ENCODE data around the gene APOA1.

The APOA1 gene
- 0 to 0.54 (median 0.25) reads per million in 9 experiments for total RNA-seq

GRCh38 chr11:116837231-116838091 lies at the start of gene APOA1:
Gene APOA1, minus strand, starts transcription at chr11:116837622. Its CDS starts 235 bp downstream, at chr11:116837387.
- H3K9me3 Mint-ChIP-seq, result no peaks in the 10 kb centered on the region
- H3K27me3 Mint-ChIP-seq, result no peaks in the 10 kb centered on the region
- H3K4me3 Mint-ChIP-seq, result peak within 1 kb of the TSS in 1 of 2 donors; percentile 82
- H3K4me1 Mint-ChIP-seq (ENCODE audit: low read depth in 2 of 2), result peaks cover 6 to 13% of the 10 kb centered on the region in 2 donors
- ATAC-seq (replicated peaks) (no peak), DNase-seq (no peak)
- peak within 1 kb of the TSS in 1 of 2 donors; percentile 59 for H3K27ac Mint-ChIP-seq
- peaks cover 11% of the 10 kb centered on the region for H3K36me3 Mint-ChIP-seq (ENCODE audit: insufficient read depth)

- Mint-ChIP-seq H3K36me3 (ENCODE audit: insufficient read depth) (peaks cover 6% of the 10 kb centered on the region), H3K9me3 (no peaks in the 10 kb centered on the region), H3K4me3 (no peak overlapping the region), H3K27me3 (no peaks in the 10 kb centered on the region), H3K27ac (peak overlapping the region; percentile 19 to 29), H3K4me1 (ENCODE audit: low read depth in 2 of 2) (peaks cover 11 to 14% of the 10 kb centered on the region in 2 donors)
- ATAC-seq (replicated peaks) (no peak), DNase-seq (no peak)
These were observed 48.7 kb upstream of the APOA1 start for GRCh38 chr11:116885951-116886655.

DNA sequence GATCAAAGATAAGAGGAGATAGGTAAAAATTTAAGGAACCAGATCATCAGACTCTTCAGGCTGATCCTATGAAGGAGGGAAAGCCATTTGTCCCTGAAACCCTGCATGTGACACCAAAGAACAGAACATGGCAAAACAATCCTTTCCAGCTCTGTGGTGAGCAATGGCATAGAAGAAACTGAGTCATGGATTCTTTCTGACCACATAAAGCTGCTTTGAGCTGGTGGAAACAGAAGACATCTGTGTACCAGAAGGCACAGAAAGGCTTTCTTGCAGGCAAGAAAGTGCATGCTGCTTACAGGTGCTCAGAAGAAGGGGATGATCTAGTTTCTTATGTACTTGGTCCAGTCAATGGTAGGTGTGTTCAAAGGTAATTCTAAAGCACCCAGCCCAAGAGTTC lies 45.0 kb upstream of the APOA1 start:
- H3K4me3 Mint-ChIP-seq, result no peak overlapping the region
- no peaks in the 10 kb centered on the region for H3K9me3 Mint-ChIP-seq
- H3K27ac Mint-ChIP-seq, result peak overlapping the region; percentile 2 to 93
- peaks cover 12 to 13% of the 10 kb centered on the region in 2 donors for H3K4me1 Mint-ChIP-seq (ENCODE audit: low read depth in 2 of 2)
- ATAC-seq (replicated peaks), result no peak
- no peaks in the 10 kb centered on the region for H3K27me3 Mint-ChIP-seq
- no peak for DNase-seq
- peaks cover under 1% of the 10 kb centered on the region for H3K36me3 Mint-ChIP-seq (ENCODE audit: insufficient read depth)

DNA sequence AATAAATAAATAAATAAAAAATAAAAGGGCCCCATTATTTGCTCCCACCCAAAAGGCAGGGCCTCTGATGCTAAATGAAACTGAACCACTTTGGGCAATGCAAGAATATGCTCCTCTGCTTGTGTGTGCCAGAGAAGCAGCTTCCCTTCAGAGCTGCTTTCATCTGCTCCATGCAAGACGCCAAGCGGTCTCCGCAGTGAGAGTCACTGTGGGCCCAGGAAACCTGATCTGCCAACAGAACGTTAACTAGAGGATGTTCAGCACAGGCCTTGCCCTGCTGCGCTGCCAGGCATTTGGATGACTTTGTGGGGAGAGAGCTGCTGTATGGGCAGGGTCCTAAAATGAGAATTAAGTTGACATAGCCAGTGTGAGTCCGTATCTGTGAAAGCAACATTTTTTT lies 43.7 kb upstream of the APOA1 start:
- ATAC-seq (replicated peaks), result no peak
- H3K36me3 Mint-ChIP-seq (ENCODE audit: insufficient read depth), result no peaks in the 10 kb centered on the region
- H3K27me3 Mint-ChIP-seq, result no peaks in the 10 kb centered on the region
- H3K9me3 Mint-ChIP-seq, result no peaks in the 10 kb centered on the region
- peak overlapping the region; percentile 2 to 93 for H3K27ac Mint-ChIP-seq
- DNase-seq, result no peak
- H3K4me1 Mint-ChIP-seq (ENCODE audit: low read depth in 2 of 2), result peaks cover 12 to 13% of the 10 kb centered on the region in 2 donors
- H3K4me3 Mint-ChIP-seq, result no peak overlapping the region

DNA sequence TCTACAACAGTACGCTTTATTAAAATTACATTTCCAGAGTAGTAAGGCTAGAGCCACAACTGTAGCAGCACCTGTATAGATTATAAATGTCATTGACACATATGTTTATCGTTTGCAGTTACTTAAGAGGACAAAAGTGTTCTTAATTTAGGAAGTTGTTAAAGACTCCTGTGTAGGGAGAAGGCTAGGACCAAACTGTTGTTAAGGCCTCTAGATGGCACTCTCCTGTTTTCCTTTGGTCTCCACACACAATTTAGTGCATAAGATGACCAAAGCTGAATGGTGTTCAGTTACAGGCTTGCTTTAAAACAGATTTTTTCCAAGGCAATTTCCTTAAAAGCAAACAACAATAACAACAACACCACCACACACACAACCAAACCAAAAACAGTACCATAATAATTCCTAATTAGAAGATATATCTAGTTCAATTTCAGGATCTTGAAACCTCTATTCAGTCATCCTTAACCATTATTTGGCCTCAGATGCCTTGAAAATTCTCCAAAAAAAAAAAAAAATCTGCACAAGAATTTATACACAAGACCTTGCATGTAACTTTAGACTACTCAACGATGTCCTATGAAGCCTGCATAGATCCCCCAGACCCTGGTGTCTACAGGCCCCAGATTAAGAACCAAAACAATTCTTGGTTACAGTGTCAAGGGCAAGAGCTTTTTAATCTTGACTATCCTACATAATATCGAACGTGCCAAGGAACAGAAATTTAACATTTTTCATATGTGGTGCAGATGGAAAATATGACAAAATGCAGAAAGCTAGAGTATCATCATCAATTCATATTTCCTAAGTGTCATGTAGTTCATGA lies 42.6 kb upstream of the APOA1 start:
- Mint-ChIP-seq H3K4me3 (no peak overlapping the region), H3K27me3 (no peaks in the 10 kb centered on the region), H3K36me3 (ENCODE audit: insufficient read depth) (peaks cover 6% of the 10 kb centered on the region), H3K27ac (peak overlapping the region; percentile 68 to 83), H3K4me1 (ENCODE audit: low read depth in 2 of 2) (peaks cover 12 to 13% of the 10 kb centered on the region in 2 donors), H3K9me3 (no peaks in the 10 kb centered on the region)
- ATAC-seq (replicated peaks) (peak; percentile 87), DNase-seq (peak; percentile 16 to 25 (median 25))

DNA sequence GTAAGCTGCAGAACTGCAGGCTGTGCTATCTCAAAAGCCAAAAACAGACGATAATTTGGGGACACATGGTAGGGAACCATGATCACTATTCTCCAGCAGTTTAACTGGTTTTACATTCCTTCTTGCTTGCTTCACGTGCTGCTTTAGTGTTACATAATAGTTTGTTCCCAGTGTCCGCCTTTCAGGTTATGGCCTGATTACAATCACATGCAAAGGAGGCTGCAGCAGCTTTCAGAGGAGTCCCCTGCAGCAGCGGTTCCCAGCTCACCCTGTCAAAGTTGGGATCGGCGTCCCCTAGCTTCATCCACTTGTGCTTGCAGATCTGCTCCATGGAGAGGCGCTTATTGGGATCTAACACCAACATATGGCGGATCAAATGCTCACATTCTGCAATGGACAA lies 39.2 kb upstream of the APOA1 start:
- peak overlapping the region; percentile 6 to 68 for H3K27ac Mint-ChIP-seq
- H3K27me3 Mint-ChIP-seq, result no peaks in the 10 kb centered on the region
- no peak overlapping the region for H3K4me3 Mint-ChIP-seq
- H3K4me1 Mint-ChIP-seq (ENCODE audit: low read depth in 2 of 2), result peaks cover 11 to 12% of the 10 kb centered on the region in 2 donors
- peaks cover 33% of the 10 kb centered on the region for H3K36me3 Mint-ChIP-seq (ENCODE audit: insufficient read depth)
- no peak for DNase-seq
- no peaks in the 10 kb centered on the region for H3K9me3 Mint-ChIP-seq
- no peak for ATAC-seq (replicated peaks)

DNA sequence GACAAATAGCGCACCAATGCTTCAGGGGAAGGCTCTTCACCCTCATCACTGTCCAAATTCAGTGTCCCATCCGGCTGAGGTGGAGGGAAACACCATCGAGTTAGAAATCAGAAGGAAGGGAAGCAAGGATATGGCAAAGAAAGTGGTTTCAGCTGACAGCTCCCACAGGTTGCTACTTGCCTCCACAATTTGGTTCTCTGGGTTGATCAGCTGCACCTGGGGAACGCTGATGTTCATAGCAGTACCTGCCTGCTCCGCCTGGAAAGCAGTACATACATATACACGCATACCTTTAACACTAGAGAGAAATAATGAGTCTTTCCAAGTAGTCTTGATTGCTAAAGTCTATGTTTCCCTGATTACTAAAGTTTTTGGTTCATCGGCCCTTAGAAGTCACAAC lies 37.8 kb upstream of the APOA1 start:
- Mint-ChIP-seq H3K27me3 (no peaks in the 10 kb centered on the region), H3K36me3 (ENCODE audit: insufficient read depth) (peaks cover 45% of the 10 kb centered on the region), H3K4me3 (no peak overlapping the region)

GRCh38 chr11:116874251-116874650 lies 36.8 kb upstream of the APOA1 start:
- H3K36me3 Mint-ChIP-seq (ENCODE audit: insufficient read depth), result peaks cover 54% of the 10 kb centered on the region
- DNase-seq, result no peak

More for the DNA sequence above, 37.8 kb upstream of the APOA1 start:
- Mint-ChIP-seq H3K27ac (peak overlapping the region; percentile 12 to 68), H3K9me3 (no peaks in the 10 kb centered on the region), H3K4me1 (ENCODE audit: low read depth in 2 of 2) (peaks cover 16 to 21% of the 10 kb centered on the region in 2 donors)
- ATAC-seq (replicated peaks) (no peak), DNase-seq (no peak)

GRCh38 chr11:116873381-116873780 lies 36.0 kb upstream of the APOA1 start:
- no peaks in the 10 kb centered on the region for H3K27me3 Mint-ChIP-seq
- no peaks in the 10 kb centered on the region for H3K9me3 Mint-ChIP-seq
- H3K36me3 Mint-ChIP-seq (ENCODE audit: insufficient read depth), result peaks cover 61% of the 10 kb centered on the region
- peaks cover 11 to 14% of the 10 kb centered on the region in 2 donors for H3K4me1 Mint-ChIP-seq (ENCODE audit: low read depth in 2 of 2)
- DNase-seq (no peak), ATAC-seq (replicated peaks) (no peak)
- H3K27ac Mint-ChIP-seq, result no peak overlapping the region
- no peak overlapping the region for H3K4me3 Mint-ChIP-seq

More at GRCh38 chr11:116874251-116874650, 36.8 kb upstream of the APOA1 start:
- Mint-ChIP-seq H3K4me3 (no peak overlapping the region), H3K9me3 (no peaks in the 10 kb centered on the region), H3K4me1 (ENCODE audit: low read depth in 2 of 2) (peaks cover 14 to 16% of the 10 kb centered on the region in 2 donors), H3K27ac (peak overlapping the region; percentile 12 to 68), H3K27me3 (no peaks in the 10 kb centered on the region)
- no peak for ATAC-seq (replicated peaks)

DNA sequence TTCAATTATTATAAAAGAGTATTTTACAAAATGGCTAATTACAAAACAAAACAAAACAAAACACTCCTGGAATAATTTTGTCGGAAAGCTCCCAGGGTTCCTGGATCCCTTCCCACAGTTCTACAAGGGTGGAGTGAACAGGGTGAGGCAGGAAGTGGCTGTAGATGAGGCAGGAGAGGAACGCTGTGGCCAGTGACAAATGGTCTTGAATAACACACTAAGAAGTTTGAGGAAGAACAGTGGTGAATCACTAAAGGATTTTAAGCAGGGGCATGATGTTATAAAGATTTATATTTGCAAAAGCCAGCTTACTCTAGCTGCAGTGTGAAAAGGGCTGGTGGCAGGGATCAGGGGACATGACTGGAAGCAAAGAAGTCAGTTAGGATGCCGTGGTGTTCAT lies 33.8 kb upstream of the APOA1 start:
- Mint-ChIP-seq H3K36me3 (ENCODE audit: insufficient read depth) (peaks cover 74% of the 10 kb centered on the region), H3K27ac (peak overlapping the region; percentile 60 to 83), H3K9me3 (no peaks in the 10 kb centered on the region), H3K4me3 (no peak overlapping the region), H3K27me3 (no peaks in the 10 kb centered on the region), H3K4me1 (ENCODE audit: low read depth in 2 of 2) (peaks cover 9 to 14% of the 10 kb centered on the region in 2 donors)
- DNase-seq, result no peak
- no peak for ATAC-seq (replicated peaks)

DNA sequence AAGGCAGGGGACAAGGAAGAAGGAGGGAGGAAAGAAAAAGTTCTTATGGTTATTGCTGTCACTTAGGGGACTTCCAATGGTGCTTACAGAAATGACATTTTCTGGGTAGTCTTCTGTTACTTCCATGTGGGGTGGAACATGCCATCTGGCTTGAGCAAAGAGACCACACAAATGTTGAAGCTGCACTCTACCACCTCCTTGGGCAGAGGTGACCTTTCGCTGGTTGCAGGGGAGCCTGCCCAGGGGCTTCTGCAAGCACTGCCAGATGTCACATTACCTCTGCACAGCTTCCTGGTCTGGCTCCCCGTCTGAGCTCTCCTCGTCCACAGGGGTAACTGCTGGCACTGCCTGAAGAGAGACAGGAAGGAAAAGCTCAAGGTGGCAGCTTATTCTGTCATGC lies 32.6 kb upstream of the APOA1 start:
- peak overlapping the region; percentile 60 to 83 for H3K27ac Mint-ChIP-seq
- H3K9me3 Mint-ChIP-seq, result no peaks in the 10 kb centered on the region
- no peak overlapping the region for H3K4me3 Mint-ChIP-seq
- H3K36me3 Mint-ChIP-seq (ENCODE audit: insufficient read depth), result peaks cover 81% of the 10 kb centered on the region
- ATAC-seq (replicated peaks) (no peak), DNase-seq (no peak)
- H3K4me1 Mint-ChIP-seq (ENCODE audit: low read depth in 2 of 2), result peaks cover 11 to 20% of the 10 kb centered on the region in 2 donors
- H3K27me3 Mint-ChIP-seq, result no peaks in the 10 kb centered on the region

GRCh38 chr11:116869610-116870009 lies 32.2 kb upstream of the APOA1 start:
- H3K36me3 Mint-ChIP-seq (ENCODE audit: insufficient read depth), result peaks cover 76% of the 10 kb centered on the region
- no peaks in the 10 kb centered on the region for H3K9me3 Mint-ChIP-seq
- DNase-seq, result no peak
- peaks cover 11 to 20% of the 10 kb centered on the region in 2 donors for H3K4me1 Mint-ChIP-seq (ENCODE audit: low read depth in 2 of 2)
- no peaks in the 10 kb centered on the region for H3K27me3 Mint-ChIP-seq
- no peak overlapping the region for H3K4me3 Mint-ChIP-seq
- ATAC-seq (replicated peaks), result no peak
- peak overlapping the region; percentile 60 to 83 for H3K27ac Mint-ChIP-seq

DNA sequence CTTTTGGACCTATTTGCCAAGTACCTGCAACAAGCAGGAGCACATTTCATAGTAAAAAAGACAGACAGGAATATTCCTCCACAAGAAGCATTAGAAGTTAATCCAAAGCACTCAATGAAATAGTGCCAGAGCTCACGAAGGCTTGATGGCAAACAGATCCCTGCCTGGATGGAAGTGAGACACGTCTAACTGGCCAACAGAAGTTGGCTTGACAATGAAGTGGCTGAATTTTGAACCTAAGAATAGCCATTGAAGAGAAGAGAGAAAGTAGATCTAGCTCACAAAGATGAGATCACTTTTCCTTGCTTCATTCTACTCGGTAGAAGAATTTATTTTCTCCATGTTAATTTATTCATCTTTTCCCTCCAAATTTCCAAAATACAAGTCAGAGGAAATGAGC lies 30.6 kb upstream of the APOA1 start:
- H3K27me3 Mint-ChIP-seq, result no peaks in the 10 kb centered on the region
- no peak overlapping the region for H3K4me3 Mint-ChIP-seq
- H3K36me3 Mint-ChIP-seq (ENCODE audit: insufficient read depth), result peaks cover 69% of the 10 kb centered on the region
- H3K4me1 Mint-ChIP-seq (ENCODE audit: low read depth in 2 of 2), result peaks cover 11 to 20% of the 10 kb centered on the region in 2 donors
- no peak for DNase-seq
- no peak for ATAC-seq (replicated peaks)
- H3K9me3 Mint-ChIP-seq, result no peaks in the 10 kb centered on the region
- peak overlapping the region in 1 of 2 donors; percentile 65 for H3K27ac Mint-ChIP-seq
